Endothelial cell of hepatic sinusoid (primary cell): ENCODE results near the gene HIVEP3.

Experiments used
- in situ Hi-C: cut with HindIII; loops from 2 replicates; pipeline ENCODE4 v1.10.0; 2017; ENCODE audit warnings: low sequenced_read_pairs

The HIVEP3 gene

GRCh38 chr1:41794031-41794430, 124.7 kb downstream of the HIVEP3 start:
- in situ Hi-C loops = no loop called here

- in situ Hi-C loops = no loop called here
Measured at GRCh38 chr1:41792485-41792770, 126.3 kb downstream of the HIVEP3 start.

GRCh38 chr1:41791667-41792484, 126.8 kb downstream of the HIVEP3 start:
- in situ Hi-C loops = no loop called here

- in situ Hi-C loops = no loop called here
Measured at GRCh38 chr1:41790351-41790750, 128.4 kb downstream of the HIVEP3 start.

GRCh38 chr1:41789661-41790330, 128.9 kb downstream of the HIVEP3 start:
- in situ Hi-C loops = no loop called here

GRCh38 chr1:41788427-41788826, 130.3 kb downstream of the HIVEP3 start:
- in situ Hi-C loops = no loop called here

GRCh38 chr1:41784531-41785274, 134.0 kb downstream of the HIVEP3 start:
- in situ Hi-C loops = no loop called here

GRCh38 chr1:41783189-41783639, 135.5 kb downstream of the HIVEP3 start:
- in situ Hi-C loops = no loop called here

GRCh38 chr1:41780916-41781315, 137.8 kb downstream of the HIVEP3 start:
- in situ Hi-C loops = no loop called here

GRCh38 chr1:41780322-41780721, 138.4 kb downstream of the HIVEP3 start:
- in situ Hi-C loops = no loop called here

GRCh38 chr1:41779360-41779759, 139.4 kb downstream of the HIVEP3 start:
- in situ Hi-C loops = no loop called here

- in situ Hi-C loops = no loop called here
Measured at GRCh38 chr1:41777695-41778094, 141.0 kb downstream of the HIVEP3 start.

GRCh38 chr1:41776891-41777441, 141.8 kb downstream of the HIVEP3 start:
- in situ Hi-C loops = no loop called here

- in situ Hi-C loops = no loop called here
Measured at GRCh38 chr1:41775956-41776585, 142.7 kb downstream of the HIVEP3 start.

GRCh38 chr1:41774471-41774990, 144.2 kb downstream of the HIVEP3 start:
- in situ Hi-C loops = loop anchor here (5.0 kb wide), 1 partner anchor 72 kb away; no protein-coding TSS in a partner anchor

GRCh38 chr1:41773842-41774241, 144.9 kb downstream of the HIVEP3 start:
- in situ Hi-C loops = loop anchor here (5.0 kb wide), 1 partner anchor 72 kb away; no protein-coding TSS in a partner anchor

GRCh38 chr1:41773144-41773591, 145.6 kb downstream of the HIVEP3 start:
- in situ Hi-C loops = loop anchor here (5.0 kb wide), 1 partner anchor 71 kb away; no protein-coding TSS in a partner anchor

GRCh38 chr1:41769068-41769467, 149.7 kb downstream of the HIVEP3 start:
- in situ Hi-C loops = loop anchor here (5.0 kb wide), 1 partner anchor 33 kb away; no protein-coding TSS in a partner anchor

- in situ Hi-C loops = loop anchor here (5.0 kb wide), 1 partner anchor 34 kb away; no protein-coding TSS in a partner anchor
Measured at GRCh38 chr1:41768583-41768982, 150.1 kb downstream of the HIVEP3 start.
